B cell (primary cell): ENCODE results near the gene TRPM6. TPM values are rescaled to one million over a fixed set of nuclear protein-coding genes. Genes with fewer than 3 reads are reported as not detected.

Experiments used
- ATAC-seq: fragments of 200-7000 bp; cut with Tn5 transposase; one replicate; pipeline ENCODE4 v1.10.0; 2021; ENCODE audit warnings: low read depth, mild to moderate bottlenecking, moderate number of reproducible peaks, moderate library complexity
- CTCF ChIA-PET: fragments of 350-600 bp; sonication (Branson Sonifier 250); formaldehyde crosslinking; loops from one replicate; lab custom pipeline; 2021; ENCODE audit warnings: antibody characterized with exemption, inconsistent platforms; lab: Charles Lee
- POLR2A ChIA-PET: fragments of 350-600 bp; sonication (Branson Sonifier 250); formaldehyde crosslinking; loops from one replicate; lab custom pipeline; 2021; ENCODE audit warnings: antibody characterized with exemption; lab: Charles Lee
- DNase-seq: peaks from one replicate; pipeline ENCODE4 v3.0.0; 2013
- H2AFZ ChIP-seq: 2 replicates; pipeline ENCODE4 v1.6.1; 2012; ENCODE audit warnings: mild to moderate bottlenecking, low read depth, low read length; ENCODE audit not compliant: insufficient read depth, poor library complexity, severe bottlenecking
- H3K27ac ChIP-seq, 2 donors: 1 replicate in 1 of 2; 2 replicates in 1 of 2; pipeline ENCODE4 v1.5.1; 2012 to 2013; ENCODE audit warnings: low read length in 2 of 2, mild to moderate bottlenecking in 2 of 2, moderate library complexity in 1 of 2
- H3K27me3 ChIP-seq, 4 experiments: fragments of 200-600 bp in 1 of 4; sonication (generic) in 1 of 4; replicated peaks in 1 of 4; 1 replicate in 2 of 4; 2 replicates in 2 of 4; pipeline versions ENCODE4 v1.6.1 to v1.7.0; 2013 to 2016; ENCODE audit warnings: low read length in 3 of 4, mild to moderate bottlenecking in 2 of 4, mixed read lengths in 1 of 4, moderate library complexity in 1 of 4; ENCODE audit not compliant: insufficient read depth in 4 of 4, control insufficient read depth in 3 of 4; ENCODE audit errors: control extremely low read depth in 1 of 4
- H3K36me3 ChIP-seq, 2 experiments: replicated peaks in 1 of 2; 1 replicate in 1 of 2; 2 replicates in 1 of 2; pipeline versions ENCODE4 v1.6.1 to v1.7.1; 2013; ENCODE audit warnings: low read length in 1 of 2; ENCODE audit not compliant: insufficient read depth in 2 of 2, control insufficient read depth in 1 of 2; ENCODE audit errors: control extremely low read depth in 1 of 2, extremely low read depth in 1 of 2
- H3K4me1 ChIP-seq, 2 donors: fragments of 200-600 bp in 1 of 2; sonication (generic) in 1 of 2; 1 replicate in 1 of 2; 2 replicates in 1 of 2; pipeline versions ENCODE4 v1.5.1 to v1.6.1; 2013 to 2017; ENCODE audit warnings: low read length in 2 of 2; ENCODE audit not compliant: control insufficient read depth in 2 of 2, insufficient read depth in 2 of 2
- H3K4me2 ChIP-seq: replicated peaks from 2 replicates; pipeline ENCODE3; 2012; ENCODE audit warnings: mild to moderate bottlenecking, low read depth, low read length; ENCODE audit not compliant: poor library complexity, severe bottlenecking
- H3K4me3 ChIP-seq, 5 experiments: fragments of 200-600 bp in 1 of 5; sonication (generic) in 1 of 5; 1 replicate in 3 of 5; 2 replicates in 2 of 5; pipeline versions ENCODE4 v1.5.1 to v1.7.0; 2011 to 2016; ENCODE audit warnings: low read length in 4 of 5, mild to moderate bottlenecking in 4 of 5, low read depth in 2 of 5, control low read depth in 1 of 5, moderate library complexity in 1 of 5; ENCODE audit not compliant: insufficient read depth in 1 of 5; ENCODE audit errors: control extremely low read depth in 1 of 5, extremely low read depth in 1 of 5
- H3K79me2 ChIP-seq: fragments of 200-600 bp; sonication (generic); one replicate; pipeline ENCODE4 v1.6.0; 2016; ENCODE audit warnings: low read length; ENCODE audit not compliant: control insufficient read depth, insufficient read depth
- H3K9ac ChIP-seq: fragments of 200-600 bp; sonication (generic); 2 replicates; pipeline ENCODE4 v1.6.1; 2017; ENCODE audit warnings: mild to moderate bottlenecking, low read length, moderate library complexity
- H3K9me3 ChIP-seq, 3 donors: one replicate each; pipeline versions ENCODE4 v1.6.1 to v1.7.1; 2013; ENCODE audit warnings: low read length in 2 of 3; ENCODE audit not compliant: control insufficient read depth in 2 of 3, insufficient read depth in 1 of 3; ENCODE audit errors: control extremely low read depth in 1 of 3
- H4K20me1 ChIP-seq: 2 replicates; pipeline ENCODE4 v1.6.0; 2012; ENCODE audit warnings: mild to moderate bottlenecking, low read length; ENCODE audit not compliant: insufficient read depth, control insufficient read depth, poor library complexity, severe bottlenecking
- H3K27ac Mint-ChIP-seq: one replicate; pipeline ENCODE4 v1.8.0; 2021; ENCODE audit warnings: mixed read lengths
- H3K27me3 Mint-ChIP-seq: one replicate; pipeline ENCODE4 v1.8.0; 2021; ENCODE audit warnings: mixed read lengths
- H3K4me1 Mint-ChIP-seq: one replicate; pipeline ENCODE4 v1.8.0; 2021; ENCODE audit warnings: mixed read lengths
- H3K4me3 Mint-ChIP-seq: one replicate; pipeline ENCODE4 v1.8.0; 2021; ENCODE audit warnings: mixed read lengths
- H3K9me3 Mint-ChIP-seq: one replicate; pipeline ENCODE4 v1.8.0; 2022; ENCODE audit warnings: mixed read lengths; ENCODE audit not compliant: insufficient read depth
- EZH2 ChIP-seq: IDR thresholded peaks from 2 replicates; pipeline ENCODE4 v1.6.1; 2012; ENCODE audit warnings: borderline replicate concordance, low read depth, mild to moderate bottlenecking, moderate library complexity, low read length; ENCODE audit not compliant: insufficient read depth, poor library complexity, severe bottlenecking
- WGBS: methylation state at CpG from one replicate; pipeline ENCODE4 v1.1.5; 2013; ENCODE audit warnings: missing lambda C conversion rate; ENCODE audit not compliant: insufficient coverage; 5-methylcytosine and 5-hydroxymethylcytosine counted together
- intact Hi-C: fragments of 100-400 bp; cut with micrococcal nuclease; formaldehyde crosslinking; loops from one replicate; pipeline ENCODE4 v1.10.0; 2022
- polyA plus RNA-seq: library from polyadenylated mRNA; depleted of rRNA; stranded (reverse); fragments of >200 nt; gene quantifications from 2 replicates; pipeline ENCODE4 v1.2.3, GENCODE V29; 2012
- total RNA-seq, 2 donors: library from RNA; stranded (reverse); fragments of 120-200 nt in 1 of 2; gene quantifications; 1 replicate in 1 of 2; 2 replicates in 1 of 2; pipeline versions ENCODE4 v1.2.3 to v1.2.4, GENCODE V29; 2013 to 2022
- TF ChIP-seq, protein P1 (sequence below): fragments of 200-600 bp; IDR thresholded peaks from one replicate; pipeline ENCODE4 v1.8.0; 2022; ENCODE audit warnings: antibody characterized with exemption, mild to moderate bottlenecking

Gene TRPM6
- total and polyA plus RNA-seq, 2 donors (not counting 1 experiment from before 2014, with no cell fraction given) = not detected

DNA sequence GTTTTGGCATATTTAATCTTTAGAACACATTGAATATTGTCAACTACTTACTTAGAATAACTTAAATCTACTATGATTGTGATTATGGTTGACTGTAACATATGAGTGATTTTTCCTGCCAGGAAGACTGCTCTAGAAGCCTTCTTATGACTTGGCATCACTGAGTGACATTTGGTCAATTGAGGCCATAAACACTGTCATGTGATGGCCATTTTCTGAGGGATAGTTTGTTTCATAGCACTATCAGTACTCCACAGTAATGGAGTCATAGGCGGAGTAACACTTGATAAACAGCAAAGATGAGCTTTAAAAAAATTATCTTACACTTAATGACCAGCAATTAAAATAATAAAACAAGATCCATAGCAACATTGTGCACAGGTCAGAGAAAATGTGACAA, 34.0 kb upstream of the TRPM6 start:
- H3K4me1 Mint-ChIP-seq = no peaks in the 10 kb centered on the region

DNA sequence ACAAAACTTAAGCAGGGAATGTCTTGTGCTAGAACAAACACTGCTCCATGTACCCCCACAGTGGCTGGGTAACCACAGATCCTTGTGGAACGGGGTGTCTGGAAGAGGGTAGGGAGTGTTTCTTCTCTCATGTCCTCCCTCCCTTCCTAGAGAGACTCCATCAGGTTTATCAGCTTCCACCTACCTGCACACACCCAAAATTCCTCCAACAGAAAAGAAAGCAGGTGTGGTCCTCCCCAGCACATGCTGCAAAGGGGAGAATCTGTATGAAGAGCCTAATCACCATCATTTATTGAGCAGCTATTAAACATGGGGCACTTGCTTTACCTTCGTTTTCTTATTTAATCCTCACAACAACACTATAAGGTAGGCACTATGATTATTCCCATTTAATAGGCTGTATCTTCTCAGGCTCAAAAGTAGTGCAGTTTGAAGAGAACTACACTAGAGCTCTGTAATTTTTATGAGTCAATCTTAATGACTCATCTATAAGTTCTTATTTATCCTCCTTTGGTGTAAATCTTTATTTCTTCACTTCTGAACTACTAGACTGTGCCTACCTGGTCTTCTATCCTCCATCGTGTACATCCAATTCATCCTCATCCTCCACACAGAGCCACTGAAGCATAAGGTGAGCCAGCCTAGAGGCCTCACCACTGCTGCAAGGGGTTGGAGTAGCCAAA, 33.4 kb upstream of the TRPM6 start:
- CTCF ChIA-PET = no interaction called here

More for the DNA sequence above, 34.0 kb upstream of the TRPM6 start:
- intact Hi-C loops = no loop called here
- POLR2A ChIA-PET = no interaction called here
- no peak for ATAC-seq
- WGBS = no CpG with 5 or more reads among the region's 1 CpG
- Histone ChIP-seq H3K4me1 (no peaks in the 10 kb centered on the region), H2AFZ (no peak overlapping the region), H3K4me2 (no peak overlapping the region), H3K4me3 (no peak overlapping the region), H3K36me3 (no peaks in the 10 kb centered on the region), H3K27ac (no peak overlapping the region), H3K9me3 (no peaks in the 10 kb centered on the region), H3K79me2 (no peaks in the 10 kb centered on the region), H4K20me1 (no peaks in the 10 kb centered on the region), H3K27me3 (no peaks in the 10 kb centered on the region), H3K9ac (no peak overlapping the region)
- Mint-ChIP-seq H3K9me3 (no peaks in the 10 kb centered on the region), H3K4me3 (no peak overlapping the region), H3K27me3 (peaks cover 1% of the 10 kb centered on the region), H3K27ac (no peak overlapping the region)
- TF ChIP-seq, protein P1, sequence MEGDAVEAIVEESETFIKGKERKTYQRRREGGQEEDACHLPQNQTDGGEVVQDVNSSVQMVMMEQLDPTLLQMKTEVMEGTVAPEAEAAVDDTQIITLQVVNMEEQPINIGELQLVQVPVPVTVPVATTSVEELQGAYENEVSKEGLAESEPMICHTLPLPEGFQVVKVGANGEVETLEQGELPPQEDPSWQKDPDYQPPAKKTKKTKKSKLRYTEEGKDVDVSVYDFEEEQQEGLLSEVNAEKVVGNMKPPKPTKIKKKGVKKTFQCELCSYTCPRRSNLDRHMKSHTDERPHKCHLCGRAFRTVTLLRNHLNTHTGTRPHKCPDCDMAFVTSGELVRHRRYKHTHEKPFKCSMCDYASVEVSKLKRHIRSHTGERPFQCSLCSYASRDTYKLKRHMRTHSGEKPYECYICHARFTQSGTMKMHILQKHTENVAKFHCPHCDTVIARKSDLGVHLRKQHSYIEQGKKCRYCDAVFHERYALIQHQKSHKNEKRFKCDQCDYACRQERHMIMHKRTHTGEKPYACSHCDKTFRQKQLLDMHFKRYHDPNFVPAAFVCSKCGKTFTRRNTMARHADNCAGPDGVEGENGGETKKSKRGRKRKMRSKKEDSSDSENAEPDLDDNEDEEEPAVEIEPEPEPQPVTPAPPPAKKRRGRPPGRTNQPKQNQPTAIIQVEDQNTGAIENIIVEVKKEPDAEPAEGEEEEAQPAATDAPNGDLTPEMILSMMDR = no peak
- no peak for TF ChIP-seq EZH2
- no peak for DNase-seq
- CTCF ChIA-PET = no interaction called here

More for the DNA sequence above, 33.4 kb upstream of the TRPM6 start:
- Histone ChIP-seq H3K9me3 (no peaks in the 10 kb centered on the region), H4K20me1 (no peaks in the 10 kb centered on the region), H3K4me2 (no peak overlapping the region), H3K4me1 (no peaks in the 10 kb centered on the region), H2AFZ (no peak overlapping the region), H3K4me3 (no peak overlapping the region), H3K9ac (no peak overlapping the region), H3K79me2 (no peaks in the 10 kb centered on the region), H3K36me3 (no peaks in the 10 kb centered on the region), H3K27me3 (no peaks in the 10 kb centered on the region), H3K27ac (no peak overlapping the region)
- H3K27me3 Mint-ChIP-seq = peaks cover 3% of the 10 kb centered on the region
- H3K4me3 Mint-ChIP-seq = no peak overlapping the region
- no peak overlapping the region for H3K27ac Mint-ChIP-seq
- H3K4me1 Mint-ChIP-seq = no peaks in the 10 kb centered on the region
- peaks cover 2% of the 10 kb centered on the region for H3K9me3 Mint-ChIP-seq
- POLR2A ChIA-PET = no interaction called here
- 86% methylated on average over 1 of the region's 3 CpGs for WGBS
- TF ChIP-seq, protein P1 = no peak
- no peak for TF ChIP-seq EZH2
- no peak for DNase-seq
- no peak for ATAC-seq
- intact Hi-C loops = no loop called here
